ENCODE results near the gene KRTAP19-8. TPM values are rescaled to one million over a fixed set of nuclear protein-coding genes. Genes with fewer than 3 reads are reported as not detected.

Gene KRTAP19-8
- total RNA-seq, 1 donor from 2014 or later: not detected

DNA sequence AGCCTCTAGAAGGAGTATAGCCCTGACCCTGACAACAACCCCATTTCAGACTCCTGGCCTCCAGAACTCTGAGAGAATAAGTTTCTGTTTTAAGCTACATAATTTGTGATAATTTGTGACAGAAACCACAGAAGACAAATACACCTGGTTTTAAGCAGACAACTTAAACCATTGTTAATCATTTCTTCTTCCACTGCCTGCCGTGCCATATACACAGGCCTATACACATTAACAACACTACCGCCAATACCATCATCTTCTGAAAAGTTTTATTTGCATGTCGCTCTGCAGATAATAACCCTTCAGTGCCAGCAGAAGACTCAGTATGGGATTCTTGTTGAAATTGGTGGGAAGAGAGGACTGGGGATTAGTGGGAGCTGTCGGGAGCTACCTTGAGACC lies 39.9 kb upstream of the KRTAP19-8 start:
- TF ChIP-seq, protein P1, sequence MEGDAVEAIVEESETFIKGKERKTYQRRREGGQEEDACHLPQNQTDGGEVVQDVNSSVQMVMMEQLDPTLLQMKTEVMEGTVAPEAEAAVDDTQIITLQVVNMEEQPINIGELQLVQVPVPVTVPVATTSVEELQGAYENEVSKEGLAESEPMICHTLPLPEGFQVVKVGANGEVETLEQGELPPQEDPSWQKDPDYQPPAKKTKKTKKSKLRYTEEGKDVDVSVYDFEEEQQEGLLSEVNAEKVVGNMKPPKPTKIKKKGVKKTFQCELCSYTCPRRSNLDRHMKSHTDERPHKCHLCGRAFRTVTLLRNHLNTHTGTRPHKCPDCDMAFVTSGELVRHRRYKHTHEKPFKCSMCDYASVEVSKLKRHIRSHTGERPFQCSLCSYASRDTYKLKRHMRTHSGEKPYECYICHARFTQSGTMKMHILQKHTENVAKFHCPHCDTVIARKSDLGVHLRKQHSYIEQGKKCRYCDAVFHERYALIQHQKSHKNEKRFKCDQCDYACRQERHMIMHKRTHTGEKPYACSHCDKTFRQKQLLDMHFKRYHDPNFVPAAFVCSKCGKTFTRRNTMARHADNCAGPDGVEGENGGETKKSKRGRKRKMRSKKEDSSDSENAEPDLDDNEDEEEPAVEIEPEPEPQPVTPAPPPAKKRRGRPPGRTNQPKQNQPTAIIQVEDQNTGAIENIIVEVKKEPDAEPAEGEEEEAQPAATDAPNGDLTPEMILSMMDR (IDR thresholded peaks at IDR 0.05; ENCODE audit: unreplicated experiment): no peak

DNA sequence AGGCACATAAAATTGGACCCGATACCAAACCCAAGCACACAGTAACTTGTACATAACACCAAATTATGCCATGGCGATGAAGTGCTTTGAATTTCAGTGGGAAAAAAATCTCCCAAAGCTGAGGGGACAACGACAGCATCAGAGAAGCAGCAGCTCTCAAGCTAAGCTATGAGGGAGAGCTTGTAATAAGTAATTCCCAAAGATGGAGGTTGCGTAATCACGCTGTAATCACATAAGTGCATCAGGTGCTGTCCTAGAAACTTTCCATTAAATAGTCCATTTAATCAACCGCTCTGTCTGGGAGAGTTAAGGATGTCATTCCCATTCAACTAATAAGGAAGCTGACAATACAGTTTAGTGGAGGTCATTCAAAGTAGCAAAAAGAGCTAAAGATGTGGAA lies 37.6 kb upstream of the KRTAP19-8 start:
- Mint-ChIP-seq H3K4me1 (ENCODE audit: unreplicated experiment) (peaks cover 27% of the 10 kb centered on the region), H3K9me3 (ENCODE audit: unreplicated experiment) (no peaks in the 10 kb centered on the region), H3K36me3 (ENCODE audit: low read depth, unreplicated experiment) (peaks cover 6% of the 10 kb centered on the region), H3K27me3 (ENCODE audit: unreplicated experiment) (no peaks in the 10 kb centered on the region), H3K27ac (ENCODE audit: unreplicated experiment) (no peak overlapping the region), H3K4me3 (ENCODE audit: unreplicated experiment) (no peak overlapping the region)
- TF ChIP-seq, protein P1 (IDR thresholded peaks at IDR 0.05; ENCODE audit: unreplicated experiment): no peak
- no peak for DNase-seq (ENCODE audit: low spot score)

More for the DNA sequence above, 39.9 kb upstream of the KRTAP19-8 start:
- Mint-ChIP-seq H3K36me3 (ENCODE audit: low read depth, unreplicated experiment) (peaks cover 6% of the 10 kb centered on the region), H3K27me3 (ENCODE audit: unreplicated experiment) (no peaks in the 10 kb centered on the region), H3K27ac (ENCODE audit: unreplicated experiment) (no peak overlapping the region), H3K4me3 (ENCODE audit: unreplicated experiment) (no peak overlapping the region), H3K9me3 (ENCODE audit: unreplicated experiment) (no peaks in the 10 kb centered on the region), H3K4me1 (ENCODE audit: unreplicated experiment) (peaks cover 27% of the 10 kb centered on the region)
- no peak for DNase-seq (ENCODE audit: low spot score)

DNA sequence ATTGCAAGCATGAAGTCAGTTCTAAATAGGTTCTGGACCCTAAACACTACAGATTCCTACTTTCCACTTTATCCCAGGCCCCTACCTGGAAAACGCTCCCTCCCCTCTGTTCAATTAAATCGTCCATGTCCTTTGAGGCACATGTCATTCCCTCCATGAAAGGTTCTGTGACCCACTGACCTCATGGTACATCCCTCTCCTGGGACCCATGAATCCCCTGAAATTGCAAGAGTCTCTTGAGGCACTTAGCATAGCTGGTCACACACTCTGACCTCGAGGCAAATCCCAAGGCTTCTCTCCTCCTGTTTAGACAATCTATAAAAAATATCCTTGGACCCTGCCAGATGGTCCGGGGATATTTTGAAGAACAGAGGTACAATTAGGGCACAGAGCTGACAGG lies 34.3 kb upstream of the KRTAP19-8 start:
- Mint-ChIP-seq H3K27me3 (ENCODE audit: unreplicated experiment) (no peaks in the 10 kb centered on the region), H3K4me1 (ENCODE audit: unreplicated experiment) (peaks cover 4% of the 10 kb centered on the region), H3K9me3 (ENCODE audit: unreplicated experiment) (no peaks in the 10 kb centered on the region), H3K4me3 (ENCODE audit: unreplicated experiment) (no peak overlapping the region), H3K27ac (ENCODE audit: unreplicated experiment) (no peak overlapping the region), H3K36me3 (ENCODE audit: low read depth, unreplicated experiment) (peaks cover 6% of the 10 kb centered on the region)
- no peak for DNase-seq (ENCODE audit: low spot score)
- TF ChIP-seq, protein P1 (IDR thresholded peaks at IDR 0.05; ENCODE audit: unreplicated experiment): no peak

DNA sequence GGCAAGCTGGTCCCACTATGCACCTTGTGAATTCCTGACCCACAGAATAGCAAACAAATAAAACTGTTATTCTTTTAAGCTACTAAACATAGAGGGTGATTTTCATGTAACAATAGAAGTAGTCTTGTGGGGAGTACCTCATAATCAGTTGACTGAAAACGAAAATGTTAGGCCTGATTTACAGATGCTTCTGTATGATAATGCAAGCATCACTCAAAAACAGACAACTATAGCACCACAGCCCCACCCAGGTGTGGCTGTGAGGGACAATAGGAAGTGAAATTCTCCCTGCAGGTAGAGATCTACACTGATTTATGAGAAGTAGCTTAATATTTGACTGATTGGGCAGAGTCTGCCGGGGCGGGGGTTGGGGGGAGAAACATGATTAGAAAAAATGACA lies 26.5 kb upstream of the KRTAP19-8 start:
- Mint-ChIP-seq H3K27ac (ENCODE audit: unreplicated experiment) (no peak overlapping the region), H3K9me3 (ENCODE audit: unreplicated experiment) (no peaks in the 10 kb centered on the region), H3K27me3 (ENCODE audit: unreplicated experiment) (no peaks in the 10 kb centered on the region), H3K4me3 (ENCODE audit: unreplicated experiment) (no peak overlapping the region), H3K36me3 (ENCODE audit: low read depth, unreplicated experiment) (no peaks in the 10 kb centered on the region), H3K4me1 (ENCODE audit: unreplicated experiment) (no peaks in the 10 kb centered on the region)
- TF ChIP-seq, protein P1 (IDR thresholded peaks at IDR 0.05; ENCODE audit: unreplicated experiment): no peak
- no peak for DNase-seq (ENCODE audit: low spot score)

DNA sequence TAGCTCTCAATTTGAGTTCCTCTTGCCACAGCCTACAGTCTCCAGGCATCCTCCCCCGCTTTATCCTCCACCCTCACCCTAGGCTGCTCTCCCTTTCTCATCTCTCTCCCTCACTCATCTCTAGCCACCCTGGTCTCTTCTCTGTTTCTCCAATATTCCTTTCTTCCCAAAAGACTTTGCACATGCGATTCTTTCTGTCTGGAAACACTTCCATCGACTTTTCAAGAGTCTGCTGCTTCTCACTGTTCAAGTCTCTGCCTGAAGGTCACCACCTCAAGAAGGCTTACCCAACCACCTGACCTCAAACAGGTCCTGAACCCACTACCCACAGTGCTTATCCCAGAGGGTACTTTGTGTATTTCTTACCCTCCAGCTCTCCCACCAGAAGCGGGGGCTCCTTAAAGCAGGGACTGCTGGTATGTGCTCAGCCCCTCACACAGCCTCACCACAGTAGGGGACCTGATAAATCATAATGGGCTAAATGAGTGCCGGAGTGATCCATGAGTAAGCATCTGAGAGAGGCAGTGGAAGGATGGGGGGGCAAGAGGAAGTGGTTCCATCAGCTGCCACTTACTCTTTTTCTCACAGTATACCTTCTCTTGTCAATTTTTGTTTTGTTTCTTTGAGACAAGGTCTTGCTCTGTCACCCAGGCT lies 14.3 kb upstream of the KRTAP19-8 start:
- peaks cover 4% of the 10 kb centered on the region for H3K27me3 Mint-ChIP-seq (ENCODE audit: unreplicated experiment)
- no peaks in the 10 kb centered on the region for H3K4me1 Mint-ChIP-seq (ENCODE audit: unreplicated experiment)
- no peaks in the 10 kb centered on the region for H3K36me3 Mint-ChIP-seq (ENCODE audit: low read depth, unreplicated experiment)
- TF ChIP-seq, protein P1 (IDR thresholded peaks at IDR 0.05; ENCODE audit: unreplicated experiment): no peak
- no peak overlapping the region for H3K27ac Mint-ChIP-seq (ENCODE audit: unreplicated experiment)
- no peaks in the 10 kb centered on the region for H3K9me3 Mint-ChIP-seq (ENCODE audit: unreplicated experiment)
- H3K4me3 Mint-ChIP-seq (ENCODE audit: unreplicated experiment): no peak overlapping the region
- no peak for DNase-seq (ENCODE audit: low spot score)

All from endothelial cell (in vitro differentiated cells).